Keratinocyte (primary cell): Measurements from ENCODE around the gene ACTA2.

ENCODE experiments used
- EZH2 ChIP-seq: IDR thresholded peaks from one replicate; pipeline ENCODE4 v1.6.1; 2012; ENCODE audit warnings: inconsistent platforms, mild to moderate bottlenecking, low read length, moderate library complexity
- TF ChIP-seq, protein P1 (sequence below), 3 experiments: IDR thresholded peaks in 1 of 3; conservative IDR thresholded peaks in 1 of 3; optimal IDR thresholded peaks in 1 of 3; 2 replicates in 2 of 3; 3 replicates in 1 of 3; pipeline versions ENCODE3 to v1.5.1; 2011; ENCODE audit warnings: low read length in 3 of 3, mild to moderate bottlenecking in 3 of 3, moderate library complexity in 2 of 3, control low read depth in 1 of 3, inconsistent platforms in 1 of 3; ENCODE audit not compliant: insufficient read depth in 2 of 3; ENCODE audit errors: extremely low read depth in 1 of 3

DNA sequence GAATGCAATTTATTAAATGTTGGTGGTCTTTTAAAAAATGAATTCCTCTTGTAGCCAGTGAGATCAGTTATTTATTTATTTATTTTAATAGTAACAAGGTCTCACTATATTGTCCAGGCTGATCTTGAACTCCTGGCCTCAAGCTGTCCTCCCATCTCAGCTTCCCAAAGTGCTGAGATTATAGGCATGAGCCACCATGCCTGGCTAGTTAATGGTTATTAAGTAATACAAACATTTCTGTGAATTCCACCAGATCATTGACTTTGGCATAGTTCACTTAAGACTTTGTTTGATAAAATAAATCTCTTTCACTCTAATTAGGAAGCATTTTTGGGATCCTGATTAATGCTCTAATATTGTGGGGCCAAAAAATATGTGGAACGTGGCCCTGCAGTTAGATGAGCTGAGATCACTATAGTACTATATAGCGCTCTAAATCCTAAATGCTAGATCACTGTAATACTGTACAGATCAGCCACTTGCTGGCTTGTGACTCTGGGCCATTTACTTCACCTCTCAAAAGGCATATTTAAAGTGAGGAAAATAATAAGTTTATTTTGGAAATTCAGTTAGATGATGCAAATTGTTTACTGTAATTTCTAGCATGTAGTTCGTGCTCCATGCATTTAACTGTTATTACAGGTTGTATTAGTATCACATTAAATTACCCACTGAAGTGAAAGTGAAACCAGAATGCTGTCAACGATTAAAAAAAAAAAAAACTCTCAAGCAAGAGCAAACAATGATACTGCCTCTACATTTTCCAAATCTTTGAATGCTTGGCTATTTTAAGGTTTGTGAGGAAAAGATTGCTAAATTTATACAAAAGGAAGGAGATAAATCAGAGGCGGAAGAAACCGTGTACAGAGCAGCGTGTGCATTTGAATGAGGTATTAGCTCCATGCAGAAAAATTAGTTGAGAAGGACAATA, 22.1 kb upstream of the ACTA2 start:
- TF ChIP-seq, protein P1, sequence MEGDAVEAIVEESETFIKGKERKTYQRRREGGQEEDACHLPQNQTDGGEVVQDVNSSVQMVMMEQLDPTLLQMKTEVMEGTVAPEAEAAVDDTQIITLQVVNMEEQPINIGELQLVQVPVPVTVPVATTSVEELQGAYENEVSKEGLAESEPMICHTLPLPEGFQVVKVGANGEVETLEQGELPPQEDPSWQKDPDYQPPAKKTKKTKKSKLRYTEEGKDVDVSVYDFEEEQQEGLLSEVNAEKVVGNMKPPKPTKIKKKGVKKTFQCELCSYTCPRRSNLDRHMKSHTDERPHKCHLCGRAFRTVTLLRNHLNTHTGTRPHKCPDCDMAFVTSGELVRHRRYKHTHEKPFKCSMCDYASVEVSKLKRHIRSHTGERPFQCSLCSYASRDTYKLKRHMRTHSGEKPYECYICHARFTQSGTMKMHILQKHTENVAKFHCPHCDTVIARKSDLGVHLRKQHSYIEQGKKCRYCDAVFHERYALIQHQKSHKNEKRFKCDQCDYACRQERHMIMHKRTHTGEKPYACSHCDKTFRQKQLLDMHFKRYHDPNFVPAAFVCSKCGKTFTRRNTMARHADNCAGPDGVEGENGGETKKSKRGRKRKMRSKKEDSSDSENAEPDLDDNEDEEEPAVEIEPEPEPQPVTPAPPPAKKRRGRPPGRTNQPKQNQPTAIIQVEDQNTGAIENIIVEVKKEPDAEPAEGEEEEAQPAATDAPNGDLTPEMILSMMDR (optimal IDR thresholded peaks at IDR 0.05 in 1 of 3, IDR thresholded peaks at IDR 0.05 in 1 of 3, conservative IDR thresholded peaks at IDR 0.05 in 1 of 3; ENCODE audit: extremely low read depth in 1 of 3, insufficient read depth in 2 of 3, low read length in 3 of 3): no peak
- no peak for TF ChIP-seq EZH2
